ENCODE data around the gene SLC43A3.

- TF ChIP-seq CTCF (IDR thresholded peaks at IDR 0.05) = no peak
- no peak for TF ChIP-seq POLR2A (IDR thresholded peaks at IDR 0.05)
Observed at GRCh38 chr11:57439786-57440185, 12.9 kb upstream of the SLC43A3 start.

All from testis (tissue), 2 donors.